RKO (cell line): ENCODE results near the gene PDLIM3.
"Not testable (repeated sequence)": the region's sequence is repeated elsewhere in the genome, so short reads cannot be mapped to it uniquely, and the experiment has no call there.

ENCODE experiments used
- DNase-seq: peaks from one replicate; pipeline ENCODE4 v3.0.0-alpha.2; 2016; ENCODE audit warnings: low spot score

The PDLIM3 gene

GRCh38 chr4:185520119-185520518 lies 15.2 kb downstream of the PDLIM3 start:
- peak; percentile 27 for DNase-seq

DNA sequence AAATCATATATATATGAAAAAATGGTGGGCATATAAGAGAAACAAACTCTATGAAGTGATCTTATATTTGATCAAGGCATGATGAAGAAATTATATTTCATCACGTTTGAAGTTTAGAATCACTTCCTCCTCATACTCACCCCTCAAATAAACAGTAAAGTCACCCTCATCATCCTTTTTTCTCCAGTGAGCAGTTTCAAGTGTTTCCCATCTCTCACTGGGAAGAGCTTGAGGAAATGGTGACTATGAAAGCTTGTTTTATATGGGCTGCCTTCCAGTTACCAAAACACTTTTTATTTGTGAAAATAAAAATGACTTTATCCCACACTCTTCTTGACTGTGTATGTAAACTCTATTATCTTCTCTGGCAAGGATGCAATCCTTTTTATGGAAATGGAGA lies 16.8 kb downstream of the PDLIM3 start:
- no peak for DNase-seq

DNA sequence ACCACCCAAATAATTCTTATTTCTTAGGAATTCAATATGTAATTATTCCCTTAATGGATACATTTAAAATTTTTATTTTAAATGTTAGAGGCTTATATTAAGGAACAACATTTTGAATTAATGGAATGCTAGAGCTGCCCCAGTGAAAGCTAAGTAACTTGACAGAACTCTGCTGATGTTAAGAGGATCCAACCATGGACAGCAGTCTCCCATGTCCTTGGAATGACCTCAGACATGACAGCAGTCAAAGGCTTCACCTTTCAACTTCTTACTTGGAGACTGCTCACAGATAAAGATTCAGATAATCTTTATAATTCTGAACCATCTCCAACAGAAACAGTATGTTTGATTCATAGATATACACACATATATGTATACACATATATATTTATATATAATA lies 17.2 kb downstream of the PDLIM3 start:
- DNase-seq = no peak

- no peak for DNase-seq
Observed at GRCh38 chr4:185515248-185515647, 20.1 kb downstream of the PDLIM3 start.

GRCh38 chr4:185514182-185514697 lies 21.1 kb downstream of the PDLIM3 start:
- no peak for DNase-seq

DNA sequence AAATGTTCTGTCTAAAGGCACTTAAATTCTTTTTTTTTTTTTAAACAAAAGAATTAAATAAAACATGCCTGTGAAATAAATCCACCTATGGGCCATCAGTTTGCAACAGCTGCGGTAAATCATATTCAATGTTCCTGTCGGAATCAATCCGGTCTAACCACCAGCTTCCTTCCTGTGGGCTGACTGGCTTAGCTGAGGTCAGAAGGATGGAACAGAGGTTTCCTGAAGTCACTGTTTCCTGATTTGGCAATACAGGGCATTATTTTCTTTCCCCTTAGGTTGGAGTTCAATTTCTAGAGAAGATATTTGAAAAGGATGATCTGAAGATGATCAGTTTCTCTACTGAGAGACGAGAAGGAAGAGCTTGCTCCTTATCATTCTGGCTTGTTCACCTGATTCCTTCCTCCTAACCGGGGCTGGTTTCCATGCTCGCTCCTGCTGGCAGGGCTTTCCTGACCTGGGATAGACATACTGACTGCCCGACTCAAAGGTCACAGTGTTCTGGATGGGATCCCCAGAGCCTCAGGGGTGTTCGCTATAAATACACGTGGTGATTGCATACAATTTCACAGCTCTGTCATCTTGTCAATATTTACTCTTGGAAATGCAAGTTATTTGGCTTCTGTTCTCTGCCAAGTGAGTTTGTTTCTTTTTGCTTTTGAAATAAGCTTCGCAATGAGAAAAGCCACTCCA lies 21.7 kb downstream of the PDLIM3 start:
- DNase-seq = no peak

DNA sequence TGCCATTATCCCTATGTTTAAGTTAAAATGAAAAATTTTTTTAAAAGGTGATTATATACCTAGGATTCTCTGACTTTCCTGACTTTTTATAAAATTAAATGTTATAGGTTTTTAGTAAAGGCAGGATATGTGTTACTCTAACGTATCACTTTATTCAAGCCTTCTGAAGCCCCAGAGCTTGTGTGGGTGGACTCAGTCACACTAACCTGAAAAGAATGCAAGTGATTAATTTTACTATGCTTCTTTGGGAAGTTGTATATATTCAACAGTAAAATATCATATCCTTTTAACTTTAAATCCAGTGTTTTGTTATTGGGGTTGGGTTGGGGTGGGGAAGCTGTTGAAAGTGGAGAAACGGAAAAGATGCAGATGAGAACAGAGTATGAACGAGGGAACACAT lies 22.8 kb downstream of the PDLIM3 start:
- DNase-seq = peak; percentile 36

DNA sequence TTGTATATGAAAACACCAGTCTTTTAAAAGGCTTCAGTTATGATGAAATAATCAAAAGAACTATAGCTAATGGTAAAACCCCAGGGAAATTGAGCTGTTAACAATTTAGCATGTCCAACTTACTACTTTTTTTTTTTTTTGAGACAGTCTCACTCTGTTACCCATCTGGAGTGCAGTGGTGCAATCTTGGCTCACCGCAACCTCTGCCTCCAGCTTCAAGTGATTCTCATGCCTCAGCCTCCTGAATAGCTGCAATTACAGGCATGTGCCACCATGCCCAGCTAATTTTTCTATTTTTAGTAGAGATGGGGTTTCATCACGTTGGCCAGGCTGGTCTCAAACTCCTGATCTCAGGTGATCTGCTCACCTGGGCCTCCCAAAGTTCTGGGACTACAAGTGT lies 24.1 kb downstream of the PDLIM3 start:
- not testable (repeated sequence) for DNase-seq

DNA sequence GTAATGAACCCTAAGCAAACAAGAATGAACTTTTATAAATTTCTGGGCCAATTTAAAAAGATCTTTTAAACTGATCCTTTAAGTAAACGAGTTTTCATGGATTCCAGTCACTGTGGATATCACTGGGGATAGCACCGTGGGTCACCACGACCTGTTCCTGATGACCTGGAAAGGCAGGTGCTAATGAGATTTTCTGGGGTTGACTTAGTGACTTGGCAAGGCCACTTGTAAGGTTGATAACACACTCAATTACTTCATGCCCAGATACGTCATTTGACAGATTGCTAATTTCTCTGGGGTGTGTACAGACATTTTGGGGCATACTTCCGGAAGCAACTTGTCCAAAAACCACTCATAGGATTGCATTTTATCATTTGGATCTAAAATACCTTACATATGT lies 24.5 kb downstream of the PDLIM3 start:
- DNase-seq = no peak

GRCh38 chr4:185508181-185508580 lies 27.1 kb downstream of the PDLIM3 start:
- no peak for DNase-seq

DNA sequence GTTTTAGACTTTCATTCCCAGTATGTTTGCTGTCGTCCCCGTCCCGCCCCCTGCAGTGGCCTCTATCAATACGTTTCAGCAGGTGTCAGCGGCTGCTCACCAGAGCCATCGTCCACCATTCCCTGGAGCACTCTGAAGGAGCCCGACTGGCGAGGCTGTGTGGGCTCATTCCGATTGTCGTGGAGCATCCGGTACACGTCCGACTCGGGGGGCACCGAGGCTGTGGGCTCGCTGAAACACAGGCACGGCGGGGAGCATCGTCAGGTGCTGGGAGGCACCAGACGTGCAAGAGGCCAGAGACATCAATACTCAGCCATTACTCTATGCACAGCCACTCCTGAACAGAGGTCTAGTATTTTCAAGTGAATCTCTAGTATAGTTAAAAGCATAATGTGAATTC lies 28.9 kb downstream of the PDLIM3 start:
- no peak for DNase-seq

GRCh38 chr4:185504098-185505047 lies 30.9 kb downstream of the PDLIM3 start:
- DNase-seq = peak; percentile 74

GRCh38 chr4:185502386-185502785 lies 32.9 kb downstream of the PDLIM3 start:
- no peak for DNase-seq

DNA sequence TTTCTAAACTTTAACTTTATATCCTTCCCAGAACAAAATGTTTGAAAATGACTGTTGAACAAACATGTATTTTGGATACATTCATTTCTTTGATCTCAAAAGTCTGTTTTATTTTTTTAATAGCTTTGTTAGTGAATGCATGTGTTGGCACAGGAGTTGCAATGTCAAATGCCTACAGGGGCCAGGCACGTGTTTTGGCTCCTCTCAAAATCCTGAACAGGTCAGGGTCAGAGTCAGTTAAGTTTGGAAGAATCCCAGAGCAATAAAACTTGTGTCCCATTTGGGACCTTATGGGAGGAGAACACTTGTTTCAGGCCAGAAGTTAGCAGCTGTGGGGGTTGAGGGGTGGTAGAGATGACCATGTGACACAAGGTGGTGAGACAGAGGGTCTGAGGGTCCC lies 34.7 kb downstream of the PDLIM3 start:
- DNase-seq = no peak

- DNase-seq = no peak
Observed at GRCh38 chr4:185500035-185500434, 35.3 kb downstream of the PDLIM3 start.

DNA sequence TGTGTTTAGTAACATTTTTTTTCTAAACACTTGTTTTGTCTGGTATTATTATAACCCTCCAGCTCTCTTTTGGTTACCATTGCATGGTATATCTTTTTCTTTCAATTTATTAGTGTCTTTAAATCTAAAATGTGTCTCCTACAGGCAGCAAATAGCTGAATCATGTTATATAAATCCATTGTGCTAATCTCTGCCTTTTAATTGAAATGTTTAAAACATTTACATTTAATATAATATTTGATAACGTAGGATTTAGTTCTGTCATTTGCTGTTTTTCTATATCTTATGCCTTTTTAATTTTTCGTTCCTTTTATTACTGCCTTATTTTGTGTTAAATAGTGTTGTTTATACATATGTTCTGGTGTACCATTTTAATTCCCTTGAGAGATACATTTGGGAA lies 46.7 kb downstream of the PDLIM3 start:
- no peak for DNase-seq

DNA sequence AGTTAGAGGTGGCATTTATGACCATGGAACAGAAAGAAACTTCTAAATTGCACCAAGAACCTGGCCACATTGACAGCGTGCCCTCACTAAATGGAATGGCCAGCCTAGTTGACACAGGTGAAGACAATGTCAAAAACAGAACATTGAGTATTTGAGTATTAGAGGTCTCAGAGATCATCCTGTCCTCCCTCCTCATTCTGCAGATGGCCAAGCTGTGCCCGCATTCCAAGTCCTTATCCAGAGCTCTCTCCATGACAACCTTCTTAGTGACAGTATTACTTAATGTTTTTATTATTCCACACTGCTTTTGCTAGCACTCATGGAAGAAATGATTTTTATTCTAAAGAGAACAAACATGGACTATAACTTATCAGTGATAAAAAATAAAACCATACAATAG lies 53.9 kb downstream of the PDLIM3 start:
- no peak for DNase-seq

DNA sequence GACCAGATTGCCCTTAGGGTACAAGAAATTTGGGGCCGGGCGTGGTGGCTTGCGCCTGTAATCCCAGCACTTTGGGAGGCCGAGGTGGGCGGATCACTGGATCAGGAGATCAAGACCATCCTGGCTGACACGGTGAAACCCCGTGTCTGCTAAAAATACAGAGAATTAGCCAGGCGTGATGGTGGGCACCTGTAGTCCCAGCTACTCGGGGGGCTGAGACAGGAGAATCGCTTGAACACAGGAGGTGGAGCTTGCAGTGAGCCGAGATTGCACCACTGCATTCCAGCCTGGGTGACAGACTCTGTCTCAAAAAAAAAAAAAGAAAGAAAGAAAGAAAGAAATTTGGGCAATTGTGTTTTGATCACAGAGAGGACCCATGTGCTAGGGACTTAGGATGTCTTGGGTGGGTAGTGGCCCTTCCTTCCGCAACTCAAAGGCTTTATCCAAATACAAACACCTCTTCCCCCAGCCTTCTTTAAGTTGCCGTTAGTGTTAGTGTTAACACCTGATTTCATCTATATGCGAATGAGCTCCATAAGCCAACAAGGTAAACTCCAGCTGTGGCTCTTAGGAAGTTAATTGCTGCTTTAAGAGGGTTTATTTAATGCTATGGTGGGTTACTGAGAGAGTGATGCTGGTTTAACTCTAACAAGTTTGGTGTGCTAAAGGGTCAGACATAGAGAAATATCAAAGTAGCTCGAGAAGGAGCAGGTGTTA lies 55.1 kb downstream of the PDLIM3 start:
- no peak for DNase-seq

DNA sequence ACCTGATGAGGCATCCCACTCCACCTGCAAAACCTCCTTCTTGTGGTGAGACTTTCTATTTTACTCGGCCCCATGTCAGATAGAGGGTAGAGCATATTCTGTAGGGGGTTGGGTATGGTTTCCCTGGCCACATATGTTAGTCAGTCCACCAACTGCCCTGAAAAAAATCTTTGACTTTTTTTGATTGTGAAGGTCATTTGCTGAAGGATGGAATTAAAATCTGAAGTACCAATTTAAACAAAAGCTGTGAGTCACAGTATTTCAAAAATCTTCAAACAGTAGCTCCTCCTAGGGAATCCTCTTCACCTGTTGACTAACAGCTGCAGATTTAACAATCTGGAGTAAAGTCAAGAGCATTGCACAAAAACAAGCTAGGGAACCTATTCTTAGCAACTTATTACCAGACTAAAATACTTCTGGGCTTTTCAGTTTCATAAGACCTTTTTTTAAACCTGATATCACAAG lies 55.8 kb downstream of the PDLIM3 start:
- no peak for DNase-seq

DNA sequence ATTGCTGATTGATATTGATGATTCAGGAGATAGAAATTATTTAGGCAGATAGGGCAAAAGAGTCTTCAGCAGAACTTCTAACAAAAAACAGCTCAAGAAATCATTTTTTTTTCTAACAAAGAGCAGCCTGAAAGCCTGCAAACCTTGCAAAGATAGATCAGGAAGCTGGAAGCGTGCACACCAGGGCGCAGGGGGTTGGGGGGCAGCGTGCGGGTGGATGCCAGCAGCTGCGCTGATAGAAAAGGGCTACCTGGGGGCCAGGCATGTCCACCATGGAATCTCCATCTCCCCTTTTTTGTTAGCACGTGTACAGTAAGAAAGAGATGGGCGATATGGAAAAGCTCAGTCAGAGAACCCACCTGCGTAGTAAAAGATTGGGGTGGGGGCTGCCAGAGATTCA lies 62.1 kb downstream of the PDLIM3 start:
- no peak for DNase-seq

DNA sequence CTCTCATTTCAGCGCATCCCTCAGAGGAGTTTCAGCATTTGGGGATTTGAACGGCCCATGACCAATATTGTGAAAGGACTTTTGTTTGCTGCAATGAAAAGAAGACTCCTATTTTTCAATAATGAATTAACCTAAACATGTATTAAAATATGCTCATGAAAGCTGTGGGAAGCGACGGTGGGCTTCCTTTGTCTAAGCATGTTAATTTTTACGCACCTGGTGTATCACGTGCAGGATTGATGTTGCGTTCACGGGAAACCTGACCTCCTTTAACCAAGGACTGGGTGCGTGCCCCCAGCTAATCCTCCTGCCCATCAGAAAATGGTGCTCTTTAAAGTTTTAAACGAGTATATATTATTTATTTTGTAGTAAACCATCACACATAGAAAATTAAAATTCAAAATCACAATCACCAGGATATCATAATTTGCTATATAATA lies 63.2 kb downstream of the PDLIM3 start:
- no peak for DNase-seq
